HepG2 (cell line): Measurements from ENCODE around the gene MTR. TPM values are rescaled to one million over a fixed set of nuclear protein-coding genes. Genes with fewer than 3 reads are reported as not detected.

ENCODE experiments used
- ATAC-seq: fragments of 200-7000 bp; cut with Tn5 transposase; 3 replicates; pipeline ENCODE4 v1.9.1; 2020; ENCODE audit warnings: mild to moderate bottlenecking, moderate library complexity
- BruUV-seq: library from RNA; stranded (reverse); fragments of 400-500 nt; replicated peaks from 2 replicates; lab custom pipeline; 2021; lab: Mats Ljungman, UMichigan
- CTCF ChIA-PET: fragments of 300-600 bp; formaldehyde crosslinking; extraction: SDS; loops from one replicate; lab custom pipeline; 2021; ENCODE audit warnings: low total read pairs, inconsistent platforms, low intra/inter-chr PET ratio; lab: Yijun Ruan, JAX
- POLR2A ChIA-PET: fragments of 350-600 bp; sonication (Branson Sonifier 250); formaldehyde crosslinking; loops from one replicate; lab custom pipeline; 2020; ENCODE audit warnings: antibody characterized with exemption, inconsistent platforms; lab: Yijun Ruan, JAX
- DNase-seq: peaks from one replicate; pipeline ENCODE4 v3.0.0-alpha.2; 2015; ENCODE audit warnings: low spot score
- FAIRE-seq: peaks from 3 replicates; lab custom pipeline; 2011; peaks lifted over from hg19 to GRCh38; lab: Jason Lieb, UNC
- H2AFZ ChIP-seq: one replicate; pipeline ENCODE4 v1.6.1; 2011; ENCODE audit warnings: low read length, inconsistent platforms
- H3K27ac ChIP-seq: fragments of 300-600 bp; 3 replicates; pipeline ENCODE4 v1.8.0; 2011; ENCODE audit warnings: mixed run types, mild to moderate bottlenecking, mixed read lengths, low read length, inconsistent platforms; ENCODE audit not compliant: insufficient read depth; ENCODE audit errors: extremely low read length
- H3K27me3 ChIP-seq, 2 experiments: fragments of 200-600 bp in 1 of 2; 2 replicates in 1 of 2; 3 replicates in 1 of 2; pipeline versions ENCODE4 v1.6.0 to v1.8.0; 2011; ENCODE audit warnings: low read length in 2 of 2, mild to moderate bottlenecking in 2 of 2, moderate library complexity in 2 of 2, inconsistent platforms in 1 of 2; ENCODE audit not compliant: insufficient read depth in 2 of 2, control insufficient read depth in 1 of 2
- H3K36me3 ChIP-seq, 2 experiments: fragments of 200-600 bp in 1 of 2; replicated peaks in 1 of 2; 2 replicates in 1 of 2; 3 replicates in 1 of 2; pipeline versions ENCODE4 v1.5.1 to v1.8.0; 2011; ENCODE audit warnings: low read length in 2 of 2, inconsistent platforms in 1 of 2; ENCODE audit not compliant: insufficient read depth in 2 of 2, control insufficient read depth in 1 of 2
- H3K4me1 ChIP-seq: 2 replicates; pipeline ENCODE4 v1.5.1; 2012; ENCODE audit warnings: low read length, inconsistent platforms; ENCODE audit not compliant: insufficient read depth
- H3K4me2 ChIP-seq: 2 replicates; pipeline ENCODE4 v1.6.0; 2011; ENCODE audit warnings: low read depth, low read length, inconsistent platforms
- H3K4me3 ChIP-seq, 3 experiments: fragments of 200-600 bp in 1 of 3; sonication (generic), shearing (Covaris generic) in 1 of 3; replicated peaks in 1 of 3; 2 replicates each; pipeline ENCODE4 v1.5.1; 2011 to 2016; ENCODE audit warnings: low read length in 3 of 3, inconsistent platforms in 2 of 3, low read depth in 2 of 3, mild to moderate bottlenecking in 2 of 3, control low read depth in 1 of 3, mixed read lengths in 1 of 3; ENCODE audit not compliant: insufficient read depth in 1 of 3
- H3K79me2 ChIP-seq: one replicate; pipeline ENCODE4 v1.6.1; 2011; ENCODE audit warnings: low read length, inconsistent platforms; ENCODE audit not compliant: insufficient read depth
- H3K9ac ChIP-seq: 2 replicates; pipeline ENCODE4 v1.6.0; 2011; ENCODE audit warnings: mild to moderate bottlenecking, low read depth, low read length, inconsistent platforms; ENCODE audit not compliant: insufficient read depth
- H3K9me3 ChIP-seq: 2 replicates; pipeline ENCODE4 v1.5.1; 2012; ENCODE audit warnings: mild to moderate bottlenecking, low read length
- H4K20me1 ChIP-seq: 2 replicates; pipeline ENCODE4 v1.6.0; 2011; ENCODE audit warnings: inconsistent platforms, mild to moderate bottlenecking, low read length, moderate library complexity; ENCODE audit not compliant: insufficient read depth
- CREBL2 ChIP-seq: sonication (generic); formaldehyde crosslinking; IDR thresholded peaks from 2 replicates; pipeline ENCODE4 v1.8.1; 2023; ENCODE audit warnings: missing genetic modification reagents, mild to moderate bottlenecking, borderline replicate concordance
- FIP1L1 ChIP-seq: fragments of 200-400 bp; formaldehyde crosslinking; IDR thresholded peaks from 2 replicates; pipeline ENCODE4 v1.6.1; 2018; ENCODE audit warnings: low read depth, mild to moderate bottlenecking, low read length, moderate library complexity, borderline replicate concordance; ENCODE audit not compliant: insufficient read depth
- GLMP ChIP-seq: sonication (generic); formaldehyde crosslinking; IDR thresholded peaks from 2 replicates; pipeline ENCODE4 v1.9.0; 2021; ENCODE audit warnings: missing genetic modification reagents, mild to moderate bottlenecking, borderline replicate concordance
- GTF3A ChIP-seq: sonication (generic); formaldehyde crosslinking; conservative IDR thresholded peaks from 2 replicates; pipeline ENCODE4 v1.4.0; 2020; ENCODE audit warnings: mild to moderate bottlenecking, missing genetic modification reagents
- KAT7 ChIP-seq: IDR thresholded peaks from 2 replicates; pipeline ENCODE4 v1.6.1; 2018; ENCODE audit warnings: borderline replicate concordance, missing compliant biosample characterization
- NFATC3 ChIP-seq: sonication (generic); formaldehyde crosslinking; IDR thresholded peaks from 2 replicates; pipeline ENCODE4 v1.5.1; 2020; ENCODE audit warnings: mild to moderate bottlenecking, missing genetic modification reagents
- NFYC ChIP-seq: IDR thresholded peaks from 2 replicates; pipeline ENCODE4 v1.6.1; 2016; ENCODE audit warnings: missing genetic modification reagents, missing compliant biosample characterization
- NR2C2 ChIP-seq: sonication (generic); formaldehyde crosslinking; IDR thresholded peaks from 2 replicates; pipeline ENCODE4 v1.4.0; 2020; ENCODE audit warnings: missing genetic modification reagents, mild to moderate bottlenecking, moderate library complexity, borderline replicate concordance
- PLSCR1 ChIP-seq: sonication (generic); formaldehyde crosslinking; IDR thresholded peaks from 2 replicates; pipeline ENCODE4 v1.5.0; 2020; ENCODE audit warnings: missing genetic modification reagents, mild to moderate bottlenecking, borderline replicate concordance
- RAD51 ChIP-seq: fragments of 450-650 bp; IDR thresholded peaks from 2 replicates; pipeline ENCODE4 v1.6.1; 2016; ENCODE audit warnings: borderline replicate concordance
- SP2 ChIP-seq: sonication (generic); formaldehyde crosslinking; IDR thresholded peaks from 2 replicates; pipeline ENCODE4 v1.5.1; 2020; ENCODE audit warnings: mild to moderate bottlenecking, missing genetic modification reagents
- SRSF4 ChIP-seq: fragments of 200-400 bp; formaldehyde crosslinking; IDR thresholded peaks from one replicate; pipeline ENCODE4 v1.6.1; 2018; ENCODE audit warnings: mild to moderate bottlenecking, low read depth, low read length, moderate library complexity; ENCODE audit not compliant: poor library complexity, severe bottlenecking
- YEATS2 ChIP-seq: sonication (generic); formaldehyde crosslinking; IDR thresholded peaks from 2 replicates; pipeline ENCODE4 v1.4.0; 2020; ENCODE audit warnings: missing genetic modification reagents, borderline replicate concordance
- ZNF143 ChIP-seq: sonication (generic); formaldehyde crosslinking; IDR thresholded peaks from 2 replicates; pipeline ENCODE4 v1.4.0; 2020; ENCODE audit warnings: missing genetic modification reagents
- ZNF282 ChIP-seq: fragments of 450-650 bp; IDR thresholded peaks from 2 replicates; pipeline ENCODE4 v1.6.1; 2018; ENCODE audit not compliant: partially characterized antibody
- ZNF747 ChIP-seq: sonication (generic); formaldehyde crosslinking; IDR thresholded peaks from 2 replicates; pipeline ENCODE4 v1.8.1; 2023; ENCODE audit warnings: missing genetic modification reagents, mild to moderate bottlenecking, borderline replicate concordance
- ZNF879 ChIP-seq: sonication (generic); formaldehyde crosslinking; IDR thresholded peaks from 2 replicates; pipeline ENCODE4 v1.8.1; 2023; ENCODE audit warnings: missing genetic modification reagents
- WGBS: methylation state at CpG from one replicate; pipeline ENCODE4 v1.1.6; 2017; ENCODE audit warnings: low lambda C conversion rate; 5-methylcytosine and 5-hydroxymethylcytosine counted together
- in situ Hi-C: cut with HindIII; loops from 2 replicates; pipeline ENCODE4 v1.10.0; 2017; ENCODE audit warnings: low pct_unique_long_range_greater_than_20kb; ENCODE audit not compliant: extremely low pct_ligation_motif_present
- intact Hi-C: fragments of 100-400 bp; cut with micrococcal nuclease; formaldehyde crosslinking; loops from one replicate; pipeline ENCODE4 v1.10.0; 2022; ENCODE audit not compliant: unreplicated experiment
- polyA plus RNA-seq, 8 experiments: library from polyadenylated mRNA; depleted of rRNA in 3 of 8; stranded (reverse) in 7 of 8; unstranded in 1 of 8; fragments of >200 nt; fragmentation: Illumina TruSeq in 4 of 8; extraction: Trizol in 4 of 8; gene quantifications; 2 replicates each; pipeline versions ENCODE4 v1.2.1 to v1.2.3, GENCODE V29; 2011 to 2016; ENCODE audit warnings: low read depth in 4 of 8, missing spikeins in 1 of 8, mixed read lengths in 1 of 8; ENCODE audit not compliant: insufficient read depth in 1 of 8
- total RNA-seq, 5 experiments: library from RNA; depleted of rRNA; stranded (reverse); fragments of >200 nt; fragmentation: Illumina TruSeq; extraction: Trizol; gene quantifications; 2 replicates each; pipeline ENCODE4 v1.2.3, GENCODE V29; 2016; ENCODE audit warnings: low read depth in 1 of 5

Gene MTR
- total and polyA plus RNA-seq, 2 of the 13 experiments (the other 11 are each of a cell fraction or from before 2014, with no cell fraction given), result 16.3 to 36.1 TPM

- DNase-seq (no peak), ATAC-seq (no peak)
- no peaks in the 10 kb centered on the region for H4K20me1 ChIP-seq
- no peak overlapping the region for H2AFZ ChIP-seq
- in situ Hi-C loops, result no loop called here
- H3K4me1 ChIP-seq, result peaks cover 7% of the 10 kb centered on the region
- ChIA-PET CTCF (no interaction called here), POLR2A (no interaction called here)
- H3K9me3 ChIP-seq, result no peaks in the 10 kb centered on the region
- peaks cover 0 to 14% of the 10 kb centered on the region in 2 experiments; a peak in 1 of 5 replicates for H3K27me3 ChIP-seq
- H3K36me3 ChIP-seq, result no peaks in the 10 kb centered on the region
- 43% methylated on average over 4 of the region's 4 CpGs for WGBS
- no TSS peak for BruUV-seq
- H3K4me2 ChIP-seq, result no peak overlapping the region
- H3K4me3 ChIP-seq, result no peak overlapping the region
- no peak overlapping the region for H3K9ac ChIP-seq
- TF ChIP-seq NR2C2, result no peak
- TF ChIP-seq ZNF747 (CRISPR knock-in tag), result no peak
- TF ChIP-seq SP2 (CRISPR knock-in tag), result no peak
- TF ChIP-seq GLMP (CRISPR knock-in tag), result no peak
- no peak for TF ChIP-seq PLSCR1
- no peak for TF ChIP-seq ZNF282
- no peak for TF ChIP-seq NFATC3 (CRISPR knock-in tag)
- TF ChIP-seq FIP1L1, result no peak
- no peak for TF ChIP-seq NFYC (CRISPR knock-in tag)
- no peak for TF ChIP-seq KAT7 (CRISPR knock-in tag)
- TF ChIP-seq GTF3A, result no peak
- TF ChIP-seq YEATS2 (CRISPR knock-in tag), result no peak
- no peak for TF ChIP-seq CREBL2 (CRISPR knock-in tag)
- TF ChIP-seq ZNF143 (CRISPR knock-in tag), result no peak
- TF ChIP-seq SRSF4, result no peak
- TF ChIP-seq ZNF879 (CRISPR knock-in tag), result no peak
- TF ChIP-seq RAD51, result no peak
- TF ChIP-seq, all 625 proteins: peak for 0
- H3K27ac ChIP-seq, result no peak overlapping the region
- H3K79me2 ChIP-seq, result no peaks in the 10 kb centered on the region
- intact Hi-C loops, result no loop called here
- FAIRE-seq, result no peak
These were observed 130.3 kb downstream of the MTR start for GRCh38 chr1:236925386-236925785.
